T-cell (primary cell): ENCODE data around the gene OR10A4. TPM values are rescaled to one million over a fixed set of nuclear protein-coding genes. Genes with fewer than 3 reads are reported as not detected.

ENCODE experiments used
- ATAC-seq, 4 experiments: fragments of 200-7000 bp in 3 of 4; fragments of 150-1000 bp in 1 of 4; cut with Tn5 transposase; replicated peaks in 1 of 4; 1 replicate in 3 of 4; 2 replicates in 1 of 4; pipeline ENCODE4 v1.10.0; 2021; ENCODE audit warnings: moderate library complexity in 3 of 4, mild to moderate bottlenecking in 2 of 4, moderate number of reproducible peaks in 1 of 4
- CTCF ChIA-PET, 2 donors: fragments of 300-600 bp; sonication (Branson Sonifier 250); formaldehyde crosslinking; loops; one replicate each; lab custom pipeline; 2022; ENCODE audit warnings: antibody characterized with exemption in 2 of 2; lab: Charles Lee
- POLR2A ChIA-PET, 2 donors: fragments of 300-600 bp; sonication (Branson Sonifier 250); formaldehyde crosslinking; loops; one replicate each; lab custom pipeline; 2022; ENCODE audit warnings: antibody characterized with exemption in 2 of 2; lab: Charles Lee
- DNase-seq, 35 experiments: peaks; one replicate each; pipeline versions ENCODE4 v3.0.0 to v3.0.0-alpha.2; 2013 to 2023
- H3K27ac ChIP-seq: one replicate; pipeline ENCODE4 v1.5.1; 2013; ENCODE audit warnings: low read length
- H3K27me3 ChIP-seq, 2 experiments: replicated peaks in 1 of 2; 1 replicate in 1 of 2; 2 replicates in 1 of 2; pipeline versions ENCODE4 v1.6.1 to v1.7.0; 2013; ENCODE audit warnings: low read length in 1 of 2, mixed read lengths in 1 of 2; ENCODE audit not compliant: control insufficient read depth in 2 of 2, insufficient read depth in 2 of 2; ENCODE audit errors: extremely low read depth in 1 of 2
- H3K36me3 ChIP-seq, 2 donors: 1 replicate in 1 of 2; 2 replicates in 1 of 2; pipeline versions ENCODE4 v1.6.1 to v1.7.0; 2013; ENCODE audit warnings: low read length in 1 of 2; ENCODE audit not compliant: control insufficient read depth in 2 of 2, insufficient read depth in 1 of 2; ENCODE audit errors: extremely low read depth in 1 of 2
- H3K4me1 ChIP-seq, 2 experiments: 1 replicate in 1 of 2; 2 replicates in 1 of 2; pipeline versions ENCODE4 v1.6.1 to v1.7.0; 2013; ENCODE audit warnings: low read length in 2 of 2, mixed read lengths in 1 of 2; ENCODE audit not compliant: insufficient read depth in 2 of 2, control insufficient read depth in 1 of 2; ENCODE audit errors: extremely low read depth in 1 of 2
- H3K4me3 ChIP-seq, 2 donors: 1 replicate in 1 of 2; 2 replicates in 1 of 2; pipeline versions ENCODE4 v1.5.1 to v1.7.0; 2013; ENCODE audit warnings: mild to moderate bottlenecking in 2 of 2, low read length in 1 of 2, moderate library complexity in 1 of 2; ENCODE audit not compliant: control insufficient read depth in 1 of 2; ENCODE audit errors: extremely low read depth in 1 of 2
- H3K9me3 ChIP-seq: 2 replicates; pipeline ENCODE4 v1.7.0; 2013
- H3K27ac Mint-ChIP-seq, 2 donors: one replicate each; pipeline ENCODE4 v1.8.0; 2020 to 2021; ENCODE audit warnings: mild to moderate bottlenecking in 2 of 2, mixed read lengths in 2 of 2
- H3K27me3 Mint-ChIP-seq, 2 donors: one replicate each; pipeline ENCODE4 v1.8.0; 2021 to 2022; ENCODE audit warnings: mixed read lengths in 2 of 2
- H3K36me3 Mint-ChIP-seq: one replicate; pipeline ENCODE4 v1.8.0; 2021; ENCODE audit warnings: mixed read lengths
- H3K4me1 Mint-ChIP-seq, 3 donors: one replicate each; pipeline ENCODE4 v1.8.0; 2020 to 2022; ENCODE audit warnings: mixed read lengths in 3 of 3, mild to moderate bottlenecking in 1 of 3
- H3K4me3 Mint-ChIP-seq, 3 donors: one replicate each; pipeline ENCODE4 v1.8.0; 2020 to 2022; ENCODE audit warnings: mild to moderate bottlenecking in 3 of 3, mixed read lengths in 3 of 3, moderate library complexity in 3 of 3
- H3K9me3 Mint-ChIP-seq, 3 donors: one replicate each; pipeline ENCODE4 v1.8.0; 2020 to 2022; ENCODE audit warnings: mixed read lengths in 3 of 3
- WGBS: methylation state at CpG from one replicate; pipeline ENCODE4 v1.1.5; 2013; ENCODE audit warnings: missing lambda C conversion rate; ENCODE audit not compliant: insufficient coverage; 5-methylcytosine and 5-hydroxymethylcytosine counted together
- total RNA-seq, 35 experiments: library from RNA in 6 of 35; stranded (reverse) in 6 of 35; fragments of 120-200 nt in 1 of 35; gene quantifications; one replicate each; pipeline versions ENCODE4 v1.2.1 to v1.2.4 and lab custom pipeline; 2013 to 2026

OR10A4 gene, protein sequence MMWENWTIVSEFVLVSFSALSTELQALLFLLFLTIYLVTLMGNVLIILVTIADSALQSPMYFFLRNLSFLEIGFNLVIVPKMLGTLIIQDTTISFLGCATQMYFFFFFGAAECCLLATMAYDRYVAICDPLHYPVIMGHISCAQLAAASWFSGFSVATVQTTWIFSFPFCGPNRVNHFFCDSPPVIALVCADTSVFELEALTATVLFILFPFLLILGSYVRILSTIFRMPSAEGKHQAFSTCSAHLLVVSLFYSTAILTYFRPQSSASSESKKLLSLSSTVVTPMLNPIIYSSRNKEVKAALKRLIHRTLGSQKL
- not detected for total RNA-seq
- not detected for total RNA-seq (2013)
- 0 reads per million in 29 experiments for total RNA-seq (lab: John Stamatoyannopoulos, UW)

DNA sequence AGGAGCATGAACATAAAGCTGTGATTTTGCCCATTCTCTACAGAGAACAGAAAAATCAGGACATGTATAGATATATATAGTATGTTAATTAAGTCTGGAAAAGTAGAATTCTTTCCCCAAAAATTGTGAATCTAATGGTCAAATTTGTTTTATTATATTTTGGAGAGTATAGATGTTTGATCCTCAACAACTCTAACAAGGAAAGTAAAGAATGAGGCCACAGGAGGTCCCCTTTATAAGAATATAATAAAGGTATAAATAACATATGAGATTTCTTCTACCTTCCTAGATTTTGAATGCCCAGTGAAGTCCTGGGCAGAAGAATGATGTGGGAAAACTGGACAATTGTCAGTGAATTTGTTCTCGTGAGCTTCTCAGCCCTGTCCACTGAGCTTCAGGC is at the start of gene OR10A4:
OR10A4 (plus strand) TSS at position 301 of the 400 bp plus-strand sequence; CDS start at position 324, 23 bp downstream.
- Mint-ChIP-seq H3K27me3 (peaks cover 5 to 13% of the 10 kb centered on the region in 2 donors), H3K4me3 (no peak within 1 kb of the TSS), H3K27ac (no peak within 1 kb of the TSS), H3K9me3 (no peaks in the 10 kb centered on the region), H3K36me3 (no peaks in the 10 kb centered on the region), H3K4me1 (no peaks in the 10 kb centered on the region)
- DNase-seq: no peak
- ChIA-PET CTCF (interaction anchor here in 1 of 2 donors (0.5 kb wide), 1 partner anchor 309 kb away, joined by 4 read pairs; no protein-coding TSS in a partner anchor), POLR2A (no interaction called here)
- 67% methylated on average over 1 of the region's 1 CpG for WGBS
- H3K4me1 ChIP-seq: no peaks in the 10 kb centered on the region
- H3K9me3 ChIP-seq: no peaks in the 10 kb centered on the region
- H3K27me3 ChIP-seq: peaks cover 0 to 9% of the 10 kb centered on the region in 2 experiments
- H3K27ac ChIP-seq: no peak within 1 kb of the TSS
- H3K4me3 ChIP-seq: no peak within 1 kb of the TSS
- ATAC-seq: no peak
- H3K36me3 ChIP-seq: no peaks in the 10 kb centered on the region

DNA sequence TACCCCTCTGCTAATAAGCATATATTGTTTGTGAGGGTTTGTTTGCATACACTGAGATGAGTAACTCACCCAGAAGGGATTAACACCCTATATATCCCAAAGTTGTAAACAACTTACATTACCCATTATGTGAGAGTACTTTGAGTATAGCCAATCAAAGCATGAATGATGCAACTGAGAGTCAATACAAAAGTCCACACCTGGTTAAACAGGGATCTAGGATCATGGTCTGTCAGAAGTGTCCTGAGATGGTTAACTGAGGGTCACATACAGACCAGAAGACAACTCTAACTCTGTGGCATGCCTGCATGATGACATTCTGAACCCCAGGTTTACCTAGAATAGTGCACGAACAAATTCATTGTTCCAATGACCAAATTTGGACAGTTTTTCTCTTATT is 48.3 kb upstream of the OR10A4 start:
- WGBS: 88% methylated on average over 1 of the region's 1 CpG
- no peak for DNase-seq
- Histone ChIP-seq H3K27me3 (peaks cover 0 to 2% of the 10 kb centered on the region in 2 experiments), H3K27ac (no peak overlapping the region), H3K4me3 (no peak overlapping the region), H3K36me3 (no peaks in the 10 kb centered on the region), H3K9me3 (no peaks in the 10 kb centered on the region), H3K4me1 (no peaks in the 10 kb centered on the region)
- no peak overlapping the region for H3K4me3 Mint-ChIP-seq
- H3K27ac Mint-ChIP-seq: no peak overlapping the region
- H3K9me3 Mint-ChIP-seq: no peaks in the 10 kb centered on the region
- peaks cover 13 to 18% of the 10 kb centered on the region in 2 donors for H3K27me3 Mint-ChIP-seq
- no peaks in the 10 kb centered on the region for H3K36me3 Mint-ChIP-seq
- ChIA-PET CTCF (no interaction called here), POLR2A (no interaction called here)
- no peaks in the 10 kb centered on the region for H3K4me1 Mint-ChIP-seq
- ATAC-seq: no peak

DNA sequence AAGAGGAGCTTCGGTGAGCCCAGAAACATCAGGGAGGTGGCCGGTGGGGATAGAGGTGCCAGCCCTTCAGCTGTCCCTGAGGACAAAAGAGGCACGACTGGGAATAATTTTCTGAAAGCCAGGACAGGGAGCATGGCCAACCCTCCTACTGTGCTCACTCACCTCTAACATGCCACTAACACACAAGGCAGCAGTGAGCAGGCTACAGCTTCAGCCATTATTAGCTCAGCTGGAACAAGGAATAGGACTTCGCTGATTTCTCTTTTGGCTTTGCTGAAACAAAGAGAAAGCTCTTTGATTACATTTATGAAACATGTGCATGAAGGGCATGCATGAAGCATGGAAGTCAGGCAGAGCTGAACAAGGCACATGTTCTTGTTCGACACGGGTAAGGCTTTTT is 43.1 kb upstream of the OR10A4 start:
- H3K4me3 Mint-ChIP-seq: no peak overlapping the region
- no peak for ATAC-seq
- no peak overlapping the region for H3K27ac ChIP-seq
- H3K27ac Mint-ChIP-seq: no peak overlapping the region
- 86% methylated on average over 4 of the region's 6 CpGs for WGBS
- H3K36me3 Mint-ChIP-seq: no peaks in the 10 kb centered on the region
- no peaks in the 10 kb centered on the region for H3K9me3 Mint-ChIP-seq
- H3K4me1 Mint-ChIP-seq: no peaks in the 10 kb centered on the region
- ChIA-PET CTCF (interaction anchor here in 1 of 2 donors (0.9 kb wide), 1 partner anchor 21 kb away, joined by 3 read pairs; no protein-coding TSS in a partner anchor), POLR2A (no interaction called here)
- DNase-seq: no peak
- H3K27me3 Mint-ChIP-seq: peaks cover 9 to 15% of the 10 kb centered on the region in 2 donors
- H3K4me1 ChIP-seq: no peaks in the 10 kb centered on the region
- peaks cover 0 to 2% of the 10 kb centered on the region in 2 experiments for H3K27me3 ChIP-seq
- no peaks in the 10 kb centered on the region for H3K36me3 ChIP-seq
- H3K4me3 ChIP-seq: no peak overlapping the region
- no peaks in the 10 kb centered on the region for H3K9me3 ChIP-seq

DNA sequence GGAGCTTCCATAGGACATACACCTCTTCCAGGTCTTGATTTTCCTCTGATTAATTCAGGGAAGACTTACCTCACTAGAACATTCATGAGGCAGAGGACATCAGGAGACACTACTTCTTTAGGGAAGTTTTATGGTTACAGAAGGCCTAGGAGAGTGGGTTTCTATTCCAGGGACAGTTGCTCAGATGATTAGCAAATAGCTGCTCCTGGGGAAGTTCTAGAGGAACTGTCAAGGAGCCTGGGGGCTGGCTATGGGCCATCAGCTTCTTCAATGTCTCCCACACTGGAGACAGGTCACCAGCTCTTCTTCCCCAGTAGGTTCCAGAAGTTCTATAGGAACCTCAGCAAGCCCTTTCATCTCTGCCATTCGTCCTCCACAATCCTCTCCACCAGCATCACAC is 42.4 kb upstream of the OR10A4 start:
- Mint-ChIP-seq H3K4me3 (no peak overlapping the region), H3K27ac (no peak overlapping the region), H3K4me1 (no peaks in the 10 kb centered on the region), H3K27me3 (peaks cover 5 to 8% of the 10 kb centered on the region in 2 donors), H3K36me3 (no peaks in the 10 kb centered on the region), H3K9me3 (no peaks in the 10 kb centered on the region)
- no CpG with 5 or more reads among the region's 1 CpG for WGBS
- Histone ChIP-seq H3K4me1 (no peaks in the 10 kb centered on the region), H3K4me3 (no peak overlapping the region), H3K36me3 (no peaks in the 10 kb centered on the region), H3K27me3 (peaks cover 0 to 2% of the 10 kb centered on the region in 2 experiments), H3K27ac (no peak overlapping the region), H3K9me3 (no peaks in the 10 kb centered on the region)
- no peak for DNase-seq
- ChIA-PET CTCF (interaction anchor here in 1 of 2 donors (0.9 kb wide), 1 partner anchor 22 kb away, joined by 3 read pairs; no protein-coding TSS in a partner anchor), POLR2A (interaction anchor here in 1 of 2 donors (0.6 kb wide), 1 partner anchor 45 kb away, joined by 3 read pairs; no protein-coding TSS in a partner anchor)
- ATAC-seq: no peak

DNA sequence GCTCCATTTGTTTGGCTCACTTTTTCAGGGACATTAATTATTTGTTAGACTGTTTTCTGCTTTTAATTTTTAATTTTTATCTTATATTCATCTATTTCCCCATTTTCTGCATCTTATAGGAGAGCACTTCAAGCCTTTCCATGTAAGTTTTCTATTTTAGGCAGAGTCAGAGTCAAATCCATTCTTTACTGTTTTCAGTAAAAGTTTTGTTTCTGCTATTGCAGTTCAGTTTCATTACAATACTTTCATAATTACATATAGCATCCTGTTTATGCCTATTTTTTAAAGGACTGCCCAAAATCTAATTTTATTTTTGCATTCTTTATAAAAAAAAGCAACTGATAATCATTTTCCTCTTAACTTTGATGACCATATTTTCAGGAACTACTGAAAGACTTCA is 34.7 kb upstream of the OR10A4 start:
- no peak overlapping the region for H3K27ac ChIP-seq
- no peaks in the 10 kb centered on the region for H3K9me3 ChIP-seq
- Mint-ChIP-seq H3K36me3 (no peaks in the 10 kb centered on the region), H3K4me3 (no peak overlapping the region), H3K9me3 (no peaks in the 10 kb centered on the region), H3K27ac (no peak overlapping the region), H3K4me1 (no peaks in the 10 kb centered on the region), H3K27me3 (peaks cover 11 to 36% of the 10 kb centered on the region in 2 donors)
- ChIA-PET POLR2A (no interaction called here), CTCF (no interaction called here)
- DNase-seq (no peak), ATAC-seq (no peak)
- H3K4me1 ChIP-seq: no peaks in the 10 kb centered on the region
- H3K27me3 ChIP-seq: peaks cover 0 to 10% of the 10 kb centered on the region in 2 experiments
- H3K36me3 ChIP-seq: no peaks in the 10 kb centered on the region
- H3K4me3 ChIP-seq: no peak overlapping the region

DNA sequence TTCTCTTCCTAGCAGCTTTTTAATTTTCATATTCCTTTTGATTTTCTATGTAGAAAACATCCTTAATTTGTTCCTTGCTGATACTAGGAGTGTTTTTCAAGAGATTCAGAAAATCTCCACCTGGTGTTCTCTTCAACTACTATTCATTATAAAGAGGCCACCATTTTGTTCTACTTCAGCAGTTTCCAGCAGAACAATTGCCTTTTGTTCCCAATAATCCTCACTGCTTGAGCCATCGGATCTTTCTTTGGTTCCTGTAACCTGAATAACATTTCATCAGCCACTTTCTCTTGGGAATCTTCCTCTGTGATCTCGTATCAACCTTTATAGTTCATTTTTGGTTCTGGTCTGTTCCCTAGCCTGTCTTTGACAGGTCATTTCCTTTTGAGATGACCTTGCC is 32.8 kb upstream of the OR10A4 start:
- CTCF ChIA-PET: no interaction called here
- H3K4me1 ChIP-seq: no peaks in the 10 kb centered on the region
- peaks cover 11 to 43% of the 10 kb centered on the region in 2 donors for H3K27me3 Mint-ChIP-seq

More for the DNA sequence above, 32.8 kb upstream of the OR10A4 start:
- Histone ChIP-seq H3K27ac (no peak overlapping the region), H3K4me3 (no peak overlapping the region), H3K9me3 (no peaks in the 10 kb centered on the region), H3K36me3 (no peaks in the 10 kb centered on the region), H3K27me3 (peaks cover 0 to 12% of the 10 kb centered on the region in 2 experiments)
- no peak for DNase-seq
- Mint-ChIP-seq H3K36me3 (no peaks in the 10 kb centered on the region), H3K4me3 (no peak overlapping the region), H3K9me3 (no peaks in the 10 kb centered on the region), H3K27ac (no peak overlapping the region), H3K4me1 (no peaks in the 10 kb centered on the region)
- ATAC-seq: no peak
- POLR2A ChIA-PET: no interaction called here
- 91% methylated on average over 2 of the region's 2 CpGs for WGBS
